ENCODE measurements around the gene VPREB3. TPM values are rescaled to one million over a fixed set of nuclear protein-coding genes. Genes with fewer than 3 reads are reported as not detected.

Gene VPREB3
- total and polyA plus RNA-seq, 2 donors (not counting 1 experiment from before 2014, with no cell fraction given): 92.7 to 461 TPM

DNA sequence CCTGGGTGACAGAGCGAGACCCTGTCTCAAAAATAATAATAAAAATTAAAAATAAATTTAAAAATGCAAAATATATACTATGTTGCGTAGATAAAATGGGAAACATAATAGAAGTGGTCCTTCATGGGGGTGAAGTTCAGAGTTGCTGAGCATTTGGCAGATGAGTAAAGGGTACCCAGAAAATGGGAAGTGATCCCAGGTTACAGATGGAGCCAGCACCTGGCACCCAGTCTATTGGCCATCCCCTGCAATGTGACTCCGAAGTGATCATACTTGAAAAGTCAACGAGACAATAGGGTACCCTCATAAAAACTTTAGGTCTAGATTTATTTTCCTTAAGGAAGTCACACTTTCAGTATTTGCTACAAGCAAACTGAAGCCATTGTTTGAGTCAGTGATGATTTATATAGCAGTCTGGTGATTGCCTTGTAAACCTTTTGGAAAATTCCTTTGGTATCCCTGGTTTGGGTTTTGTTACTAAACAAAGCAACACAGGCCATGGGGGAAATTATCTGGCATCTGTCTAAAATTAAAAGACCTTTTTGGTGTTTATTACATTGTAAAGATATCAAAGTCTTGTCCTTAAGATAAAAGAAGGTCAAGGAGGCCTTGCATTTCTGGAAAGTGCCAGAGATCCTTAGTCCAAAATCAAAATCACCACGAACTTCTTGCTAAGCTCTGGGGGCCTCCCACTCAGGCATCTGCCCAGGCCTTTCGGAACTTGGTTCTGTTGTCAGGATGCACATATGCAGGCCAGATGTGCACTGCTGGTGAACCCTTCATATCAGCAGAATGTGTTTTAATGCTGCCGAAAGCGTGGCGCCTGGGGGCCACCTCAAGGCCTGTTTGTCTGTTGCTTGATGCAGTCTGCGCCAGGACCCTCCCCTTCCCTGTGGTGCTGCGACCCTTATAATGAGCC is 36.9 kb upstream of the VPREB3 start:
- Mint-ChIP-seq H3K9me3 (ENCODE audit: insufficient read depth) (no peaks in the 10 kb centered on the region), H3K4me1 (peaks cover 40% of the 10 kb centered on the region), H3K27me3 (no peaks in the 10 kb centered on the region), H3K4me3 (no peak overlapping the region), H3K27ac (peak overlapping the region; percentile 37)
- H3K4me3 ChIP-seq (ENCODE audit: control extremely low read depth in 1 of 5, extremely low read depth in 1 of 5, insufficient read depth in 1 of 5, low read depth in 2 of 5, low read length in 4 of 5): no peak overlapping the region
- WGBS (ENCODE audit: insufficient coverage): 96% methylated on average over 7 of the region's 11 CpGs
- H3K4me1 ChIP-seq (ENCODE audit: control insufficient read depth in 2 of 2, insufficient read depth in 2 of 2, low read length in 2 of 2): peaks cover 36 to 45% of the 10 kb centered on the region in 2 donors
- H3K9me3 ChIP-seq (ENCODE audit: control extremely low read depth in 1 of 3, control insufficient read depth in 2 of 3, insufficient read depth in 1 of 3, low read length in 2 of 3): no peaks in the 10 kb centered on the region
- no peak overlapping the region for H3K9ac ChIP-seq (ENCODE audit: low read length)
- no peak for TF ChIP-seq EZH2 (IDR thresholded peaks at IDR 0.05; ENCODE audit: borderline replicate concordance, insufficient read depth, low read depth, low read length, poor library complexity, severe bottlenecking)
- TF ChIP-seq, protein P1, sequence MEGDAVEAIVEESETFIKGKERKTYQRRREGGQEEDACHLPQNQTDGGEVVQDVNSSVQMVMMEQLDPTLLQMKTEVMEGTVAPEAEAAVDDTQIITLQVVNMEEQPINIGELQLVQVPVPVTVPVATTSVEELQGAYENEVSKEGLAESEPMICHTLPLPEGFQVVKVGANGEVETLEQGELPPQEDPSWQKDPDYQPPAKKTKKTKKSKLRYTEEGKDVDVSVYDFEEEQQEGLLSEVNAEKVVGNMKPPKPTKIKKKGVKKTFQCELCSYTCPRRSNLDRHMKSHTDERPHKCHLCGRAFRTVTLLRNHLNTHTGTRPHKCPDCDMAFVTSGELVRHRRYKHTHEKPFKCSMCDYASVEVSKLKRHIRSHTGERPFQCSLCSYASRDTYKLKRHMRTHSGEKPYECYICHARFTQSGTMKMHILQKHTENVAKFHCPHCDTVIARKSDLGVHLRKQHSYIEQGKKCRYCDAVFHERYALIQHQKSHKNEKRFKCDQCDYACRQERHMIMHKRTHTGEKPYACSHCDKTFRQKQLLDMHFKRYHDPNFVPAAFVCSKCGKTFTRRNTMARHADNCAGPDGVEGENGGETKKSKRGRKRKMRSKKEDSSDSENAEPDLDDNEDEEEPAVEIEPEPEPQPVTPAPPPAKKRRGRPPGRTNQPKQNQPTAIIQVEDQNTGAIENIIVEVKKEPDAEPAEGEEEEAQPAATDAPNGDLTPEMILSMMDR (IDR thresholded peaks at IDR 0.05): no peak
- H3K4me2 ChIP-seq (replicated peaks; ENCODE audit: low read depth, low read length, poor library complexity, severe bottlenecking): no peak overlapping the region
- H3K79me2 ChIP-seq (ENCODE audit: control insufficient read depth, insufficient read depth, low read length): peaks cover 70% of the 10 kb centered on the region
- ATAC-seq (ENCODE audit: low read depth) (no peak), DNase-seq (no peak)
- H4K20me1 ChIP-seq (ENCODE audit: control insufficient read depth, insufficient read depth, low read length, poor library complexity, severe bottlenecking): peaks cover 59% of the 10 kb centered on the region
- POLR2A ChIA-PET: no interaction called here
- intact Hi-C loops (cut with micrococcal nuclease): no loop called here
- H2AFZ ChIP-seq (ENCODE audit: insufficient read depth, low read depth, low read length, poor library complexity, severe bottlenecking): no peak overlapping the region
- no peak overlapping the region for H3K27ac ChIP-seq (ENCODE audit: low read length in 2 of 2)
- H3K36me3 ChIP-seq (replicated peaks in 1 of 2; ENCODE audit: control extremely low read depth in 1 of 2, control insufficient read depth in 1 of 2, extremely low read depth in 1 of 2, insufficient read depth in 2 of 2, low read length in 1 of 2): peaks cover 0 to 39% of the 10 kb centered on the region in 2 experiments
- CTCF ChIA-PET: no interaction called here
- H3K27me3 ChIP-seq (replicated peaks in 1 of 4; ENCODE audit: control extremely low read depth in 1 of 4, control insufficient read depth in 3 of 4, insufficient read depth in 4 of 4, low read length in 3 of 4): no peaks in the 10 kb centered on the region

DNA sequence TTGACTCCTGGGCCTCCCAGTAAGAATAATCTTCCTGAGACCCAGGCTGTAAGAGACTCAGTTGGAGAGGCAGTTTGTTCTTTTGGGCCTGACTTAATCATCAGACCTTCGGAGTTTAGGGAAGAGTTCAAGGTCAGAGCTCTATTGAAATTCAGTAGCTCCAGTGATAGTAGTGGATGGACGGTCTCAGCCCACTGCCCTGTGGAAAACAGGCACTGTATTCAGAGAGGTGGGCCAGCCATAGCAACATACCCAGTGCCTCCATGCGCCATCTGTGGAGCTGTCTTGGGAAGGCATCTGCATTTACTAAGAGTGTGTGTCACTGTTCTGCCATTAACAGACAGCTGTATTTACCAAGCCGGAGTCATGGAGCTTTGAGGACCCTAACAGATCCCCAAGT is 35.4 kb upstream of the VPREB3 start:
- Histone ChIP-seq H3K4me1 (ENCODE audit: control insufficient read depth in 2 of 2, insufficient read depth in 2 of 2, low read length in 2 of 2) (peaks cover 37 to 46% of the 10 kb centered on the region in 2 donors), H3K4me3 (ENCODE audit: control extremely low read depth in 1 of 5, extremely low read depth in 1 of 5, insufficient read depth in 1 of 5, low read depth in 2 of 5, low read length in 4 of 5) (no peak overlapping the region), H3K9ac (ENCODE audit: low read length) (no peak overlapping the region), H3K79me2 (ENCODE audit: control insufficient read depth, insufficient read depth, low read length) (peaks cover 70% of the 10 kb centered on the region), H4K20me1 (ENCODE audit: control insufficient read depth, insufficient read depth, low read length, poor library complexity, severe bottlenecking) (peaks cover 59% of the 10 kb centered on the region), H3K27ac (ENCODE audit: low read length in 2 of 2) (peak overlapping the region in 1 of 2 donors; percentile 3), H2AFZ (ENCODE audit: insufficient read depth, low read depth, low read length, poor library complexity, severe bottlenecking) (no peak overlapping the region), H3K4me2 (replicated peaks; ENCODE audit: low read depth, low read length, poor library complexity, severe bottlenecking) (peak overlapping the region; percentile 8), H3K27me3 (replicated peaks in 1 of 4; ENCODE audit: control extremely low read depth in 1 of 4, control insufficient read depth in 3 of 4, insufficient read depth in 4 of 4, low read length in 3 of 4) (no peaks in the 10 kb centered on the region), H3K36me3 (replicated peaks in 1 of 2; ENCODE audit: control extremely low read depth in 1 of 2, control insufficient read depth in 1 of 2, extremely low read depth in 1 of 2, insufficient read depth in 2 of 2, low read length in 1 of 2) (peaks cover 0 to 31% of the 10 kb centered on the region in 2 experiments), H3K9me3 (ENCODE audit: control extremely low read depth in 1 of 3, control insufficient read depth in 2 of 3, insufficient read depth in 1 of 3, low read length in 2 of 3) (no peaks in the 10 kb centered on the region)
- intact Hi-C loops (cut with micrococcal nuclease): loop anchor here (5.0 to 10.0 kb wide), 2 partner anchors 123 to 225 kb away; partner anchors contain the start of gene CABIN1
- Mint-ChIP-seq H3K4me3 (peak overlapping the region; percentile 20), H3K4me1 (peaks cover 42% of the 10 kb centered on the region), H3K27ac (peak overlapping the region; percentile 10), H3K27me3 (no peaks in the 10 kb centered on the region), H3K9me3 (ENCODE audit: insufficient read depth) (no peaks in the 10 kb centered on the region)
- TF ChIP-seq EZH2 (IDR thresholded peaks at IDR 0.05; ENCODE audit: borderline replicate concordance, insufficient read depth, low read depth, low read length, poor library complexity, severe bottlenecking): no peak
- TF ChIP-seq, protein P1 (IDR thresholded peaks at IDR 0.05): no peak
- ChIA-PET CTCF (interaction anchor here (0.8 to 2.3 kb wide), 6 partner anchors 16 to 68 kb away, joined by 3 to 7 read pairs (median 4); partner anchors contain the start of genes MMP11 and SLC2A11), POLR2A (interaction anchor here (0.9 to 1.4 kb wide), 6 partner anchors 8 to 48 kb away, joined by 3 to 11 read pairs (median 4); partner anchors contain the start of genes DERL3, MMP11 and ZNF70)
- WGBS (ENCODE audit: insufficient coverage): 100% methylated on average over 4 of the region's 4 CpGs
- ATAC-seq (ENCODE audit: low read depth) (no peak), DNase-seq (no peak)

Measured in B cell (primary cell).